Suprapubic skin (tissue), 4 donors: ENCODE data around the gene PTPRZ1. TPM values are rescaled to one million over a fixed set of nuclear protein-coding genes. Genes with fewer than 3 reads are reported as not detected.

Experiments used
- DNase-seq, 2 donors: peaks; one replicate each; pipeline ENCODE4 v3.0.0-alpha.2; 2019; ENCODE audit warnings: low spot score in 2 of 2
- H3K27ac ChIP-seq: fragments of 200-600 bp; sonication (generic); one replicate; pipeline ENCODE4 v1.5.1; 2019
- H3K27me3 ChIP-seq: fragments of 200-600 bp; sonication (generic); one replicate; pipeline ENCODE4 v1.5.1; 2019
- H3K36me3 ChIP-seq: fragments of 200-600 bp; sonication (generic); one replicate; pipeline ENCODE4 v1.5.1; 2019
- H3K4me1 ChIP-seq: fragments of 200-600 bp; sonication (generic); one replicate; pipeline ENCODE4 v1.5.1; 2019
- H3K4me3 ChIP-seq: fragments of 200-600 bp; sonication (generic); one replicate; pipeline ENCODE4 v1.5.1; 2019; ENCODE audit warnings: mild to moderate bottlenecking
- H3K9me3 ChIP-seq: fragments of 200-600 bp; sonication (generic); one replicate; pipeline ENCODE4 v1.5.1; 2019
- CTCF ChIP-seq, 2 donors: fragments of 200-600 bp in 1 of 2; fragments of 450-650 bp in 1 of 2; sonication (generic) in 1 of 2; IDR thresholded peaks; one replicate each; pipeline ENCODE4 v1.5.1; 2016 to 2019; ENCODE audit warnings: antibody characterized with exemption in 2 of 2, mild to moderate bottlenecking in 1 of 2, moderate library complexity in 1 of 2
- EP300 ChIP-seq: sonication (generic); formaldehyde crosslinking; IDR thresholded peaks from one replicate; pipeline ENCODE4 v1.6.1; 2017; ENCODE audit warnings: antibody characterized with exemption
- POLR2A ChIP-seq, 2 donors: fragments of 450-650 bp; IDR thresholded peaks; one replicate each; pipeline ENCODE4 v1.6.1; 2017; ENCODE audit warnings: antibody characterized with exemption in 2 of 2, mild to moderate bottlenecking in 2 of 2, moderate library complexity in 2 of 2
- POLR2AphosphoS5 ChIP-seq, 3 donors: sonication (generic); formaldehyde crosslinking; IDR thresholded peaks; one replicate each; pipeline ENCODE4 v1.6.1; 2017; ENCODE audit warnings: antibody characterized with exemption in 3 of 3
- WGBS: methylation state at CpG from one replicate; pipeline ENCODE4 v1.1.5; 2018; 5-methylcytosine and 5-hydroxymethylcytosine counted together
- total RNA-seq, 4 donors: library from RNA; depleted of rRNA; stranded (reverse); fragments of >200 nt; gene quantifications; one replicate each; pipeline ENCODE4 v1.1.0, GENCODE V29; 2016

The PTPRZ1 gene
- total RNA-seq, 4 donors from 2014 or later = 47.4 to 88.0 (median 57.5) TPM

DNA sequence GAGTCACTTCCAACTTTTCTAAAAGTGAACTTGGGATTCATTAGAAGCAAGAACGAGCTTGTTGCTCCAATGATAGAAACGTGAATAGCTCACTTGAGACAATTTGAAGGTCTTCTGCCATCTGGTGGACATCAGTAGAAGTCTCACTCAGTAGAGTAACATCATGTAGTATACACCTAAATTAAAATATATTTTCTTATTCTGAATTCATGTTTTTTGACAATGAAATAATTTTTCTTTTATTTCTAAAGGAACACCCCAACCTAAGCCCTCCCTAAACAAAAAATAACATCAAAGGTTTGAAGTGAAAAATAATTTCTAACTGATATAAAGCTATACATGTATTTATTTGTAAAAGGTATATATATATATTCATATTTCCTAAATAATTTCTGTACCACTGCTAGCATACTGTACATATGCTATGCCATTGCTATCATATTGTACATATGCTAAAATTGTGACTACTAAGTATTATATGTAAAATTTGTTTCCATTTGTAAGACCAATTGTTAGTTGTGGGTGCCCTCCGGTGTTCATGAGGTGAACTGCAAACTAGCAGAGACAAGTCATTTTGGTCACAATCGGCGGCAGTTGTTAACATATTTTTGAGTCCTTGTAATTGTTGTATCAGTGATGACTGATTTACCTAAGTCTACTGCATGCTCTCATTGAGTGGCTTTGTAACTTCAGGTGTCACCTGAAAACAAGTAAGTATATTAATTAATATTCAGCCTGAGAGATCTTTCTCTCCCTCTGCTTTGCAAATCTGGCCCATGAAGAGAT, 121.9 kb downstream of the PTPRZ1 start:
- H3K27me3 ChIP-seq = no peaks in the 10 kb centered on the region
- no peaks in the 10 kb centered on the region for H3K4me1 ChIP-seq
- H3K4me3 ChIP-seq = no peak overlapping the region
- no peak overlapping the region for H3K27ac ChIP-seq
- 12% methylated on average over 5 of the region's 5 CpGs for WGBS
- DNase-seq = peak in 1 of 2 donors; percentile 78
- no peak for TF ChIP-seq EP300
- TF ChIP-seq CTCF (IDR thresholded peaks at IDR 0.05) = peak; percentile 21 to 29
- no peak for TF ChIP-seq POLR2AphosphoS5 (IDR thresholded peaks at IDR 0.05)
- TF ChIP-seq POLR2A (IDR thresholded peaks at IDR 0.05) = no peak
- H3K36me3 ChIP-seq = no peaks in the 10 kb centered on the region
- H3K9me3 ChIP-seq = no peaks in the 10 kb centered on the region

- H3K36me3 ChIP-seq = peaks cover 6% of the 10 kb centered on the region
- 9% methylated on average over 2 of the region's 2 CpGs for WGBS
- no peak overlapping the region for H3K4me3 ChIP-seq
- no peaks in the 10 kb centered on the region for H3K9me3 ChIP-seq
- H3K4me1 ChIP-seq = no peaks in the 10 kb centered on the region
- TF ChIP-seq POLR2A (IDR thresholded peaks at IDR 0.05) = no peak
- no peak for TF ChIP-seq EP300
- TF ChIP-seq POLR2AphosphoS5 (IDR thresholded peaks at IDR 0.05) = no peak
- TF ChIP-seq CTCF (IDR thresholded peaks at IDR 0.05) = no peak
- DNase-seq = no peak
- H3K27ac ChIP-seq = no peak overlapping the region
- no peaks in the 10 kb centered on the region for H3K27me3 ChIP-seq
Observed at GRCh38 chr7:122006687-122007086, 133.7 kb downstream of the PTPRZ1 start.

DNA sequence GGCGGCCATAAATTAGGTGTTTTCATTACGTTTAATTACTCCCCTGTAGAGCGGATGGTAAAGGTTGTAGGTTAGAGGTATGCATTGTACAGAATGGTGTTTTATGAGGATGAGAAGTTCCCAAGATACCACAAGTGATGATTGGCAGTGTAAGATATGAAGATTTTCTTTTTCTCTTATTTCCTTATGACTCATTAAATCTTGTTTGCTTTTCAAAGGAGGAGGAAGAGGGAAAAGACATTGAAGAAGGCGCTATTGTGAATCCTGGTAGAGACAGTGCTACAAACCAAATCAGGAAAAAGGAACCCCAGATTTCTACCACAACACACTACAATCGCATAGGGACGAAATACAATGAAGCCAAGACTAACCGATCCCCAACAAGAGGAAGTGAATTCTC, 137.2 kb downstream of the PTPRZ1 start:
- no peaks in the 10 kb centered on the region for H3K4me1 ChIP-seq
- TF ChIP-seq CTCF (IDR thresholded peaks at IDR 0.05) (no peak), EP300 (no peak)
- H3K4me3 ChIP-seq = no peak overlapping the region
- H3K36me3 ChIP-seq = peaks cover 10% of the 10 kb centered on the region
- no peaks in the 10 kb centered on the region for H3K27me3 ChIP-seq
- WGBS = 95% methylated on average over 7 of the region's 7 CpGs
- no peaks in the 10 kb centered on the region for H3K9me3 ChIP-seq
- H3K27ac ChIP-seq = no peak overlapping the region
- no peak for DNase-seq

DNA sequence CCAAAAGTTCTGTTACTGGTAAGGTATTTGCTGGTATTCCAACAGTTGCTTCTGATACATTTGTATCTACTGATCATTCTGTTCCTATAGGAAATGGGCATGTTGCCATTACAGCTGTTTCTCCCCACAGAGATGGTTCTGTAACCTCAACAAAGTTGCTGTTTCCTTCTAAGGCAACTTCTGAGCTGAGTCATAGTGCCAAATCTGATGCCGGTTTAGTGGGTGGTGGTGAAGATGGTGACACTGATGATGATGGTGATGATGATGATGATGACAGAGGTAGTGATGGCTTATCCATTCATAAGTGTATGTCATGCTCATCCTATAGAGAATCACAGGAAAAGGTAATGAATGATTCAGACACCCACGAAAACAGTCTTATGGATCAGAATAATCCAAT, 140.1 kb downstream of the PTPRZ1 start:
- Histone ChIP-seq H3K27me3 (no peaks in the 10 kb centered on the region), H3K27ac (no peak overlapping the region), H3K4me3 (no peak overlapping the region), H3K9me3 (no peaks in the 10 kb centered on the region), H3K36me3 (peaks cover 10% of the 10 kb centered on the region), H3K4me1 (no peaks in the 10 kb centered on the region)
- 80% methylated on average over 2 of the region's 2 CpGs for WGBS
- TF ChIP-seq POLR2A (IDR thresholded peaks at IDR 0.05) (no peak), EP300 (no peak), POLR2AphosphoS5 (IDR thresholded peaks at IDR 0.05) (no peak), CTCF (IDR thresholded peaks at IDR 0.05) (no peak)
- no peak for DNase-seq

GRCh38 chr7:122013630-122014029, 140.7 kb downstream of the PTPRZ1 start:
- WGBS = 89% methylated on average over 3 of the region's 3 CpGs
- Histone ChIP-seq H3K36me3 (peaks cover 10% of the 10 kb centered on the region), H3K27me3 (no peaks in the 10 kb centered on the region), H3K27ac (no peak overlapping the region), H3K9me3 (no peaks in the 10 kb centered on the region), H3K4me1 (no peaks in the 10 kb centered on the region), H3K4me3 (no peak overlapping the region)
- TF ChIP-seq POLR2AphosphoS5 (IDR thresholded peaks at IDR 0.05) (no peak), CTCF (IDR thresholded peaks at IDR 0.05) (no peak), POLR2A (IDR thresholded peaks at IDR 0.05) (no peak), EP300 (no peak)
- DNase-seq = no peak
